ENCODE measurements around the gene LRP11.

Gene LRP11

DNA sequence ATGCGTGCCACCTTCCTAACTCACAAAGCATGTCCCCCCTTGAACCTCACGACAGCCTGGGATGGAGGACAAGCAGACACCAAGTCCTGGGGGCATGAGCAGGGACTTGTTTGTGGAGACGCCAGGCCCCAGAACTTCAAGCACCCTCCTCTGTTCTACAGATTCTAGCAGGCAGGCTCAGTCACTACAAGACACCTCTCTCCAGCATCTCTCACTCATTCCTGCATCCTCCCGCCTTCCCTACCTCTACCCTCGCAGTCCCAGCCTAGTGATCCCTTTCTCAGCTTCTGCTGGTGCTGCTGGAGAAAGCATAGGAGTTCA is 3.7 kb downstream of the LRP11 start:
- H4K20me1 ChIP-seq (ENCODE audit: insufficient read depth): no peaks in the 10 kb centered on the region
- no peaks in the 10 kb centered on the region for H3K36me3 ChIP-seq (ENCODE audit: insufficient read depth)
- no peak overlapping the region for H3K4me3 ChIP-seq (IDR thresholded peaks at IDR 0.05; ENCODE audit: insufficient read depth, low read depth, low read length)
- H3K9ac ChIP-seq: no peak overlapping the region
- no peak overlapping the region for H3K4me2 ChIP-seq
- H3K27ac ChIP-seq: no peak overlapping the region
- peaks cover 7% of the 10 kb centered on the region for H3K4me1 ChIP-seq (ENCODE audit: low read depth, poor library complexity, severe bottlenecking)
- no peak for TF ChIP-seq CTCF (conservative IDR thresholded peaks at IDR 0.05; ENCODE audit: low read depth, low read length)
- no peak overlapping the region for H2AFZ ChIP-seq (ENCODE audit: low read depth)
- no peaks in the 10 kb centered on the region for H3K27me3 ChIP-seq (ENCODE audit: insufficient read depth, low read depth)
- H3K79me2 ChIP-seq (ENCODE audit: insufficient read depth, low read depth): no peaks in the 10 kb centered on the region

DNA sequence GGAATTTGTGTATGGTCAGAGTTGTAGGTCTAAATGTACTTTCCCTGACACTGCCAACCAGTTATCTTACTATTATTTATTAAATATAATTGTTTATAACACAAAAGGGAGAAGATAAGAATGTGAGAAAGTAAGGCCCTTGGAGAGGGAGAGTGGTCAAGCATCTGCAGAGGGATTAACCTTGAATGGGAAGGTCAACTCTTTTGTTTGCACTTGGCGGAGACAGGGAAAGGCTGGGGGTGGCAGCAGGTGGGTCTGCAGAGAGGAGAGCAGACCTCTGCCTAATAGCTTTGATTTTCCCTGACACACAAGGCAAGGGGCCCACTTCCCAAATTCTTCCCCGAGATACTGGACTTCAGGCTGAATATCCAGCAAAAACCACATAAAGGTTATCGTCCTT is 4.2 kb downstream of the LRP11 start:
- H3K27me3 ChIP-seq (ENCODE audit: insufficient read depth, low read depth): no peaks in the 10 kb centered on the region
- H3K36me3 ChIP-seq (ENCODE audit: insufficient read depth): no peaks in the 10 kb centered on the region
- H4K20me1 ChIP-seq (ENCODE audit: insufficient read depth): no peaks in the 10 kb centered on the region
- peaks cover 3% of the 10 kb centered on the region for H3K4me1 ChIP-seq (ENCODE audit: low read depth, poor library complexity, severe bottlenecking)
- no peaks in the 10 kb centered on the region for H3K79me2 ChIP-seq (ENCODE audit: insufficient read depth, low read depth)
- H3K4me3 ChIP-seq (IDR thresholded peaks at IDR 0.05; ENCODE audit: insufficient read depth, low read depth, low read length): no peak overlapping the region
- H3K9ac ChIP-seq: no peak overlapping the region
- no peak overlapping the region for H3K4me2 ChIP-seq
- H3K27ac ChIP-seq: no peak overlapping the region
- no peak for TF ChIP-seq CTCF (conservative IDR thresholded peaks at IDR 0.05; ENCODE audit: low read depth, low read length)
- no peak overlapping the region for H2AFZ ChIP-seq (ENCODE audit: low read depth)

GRCh38 chr6:149859368-149859767 is 4.8 kb downstream of the LRP11 start:
- no peak for TF ChIP-seq CTCF (conservative IDR thresholded peaks at IDR 0.05; ENCODE audit: low read depth, low read length)
- H3K79me2 ChIP-seq (ENCODE audit: insufficient read depth, low read depth): no peaks in the 10 kb centered on the region
- no peaks in the 10 kb centered on the region for H3K36me3 ChIP-seq (ENCODE audit: insufficient read depth)
- no peak overlapping the region for H2AFZ ChIP-seq (ENCODE audit: low read depth)
- no peak overlapping the region for H3K27ac ChIP-seq
- no peak overlapping the region for H3K4me3 ChIP-seq (IDR thresholded peaks at IDR 0.05; ENCODE audit: insufficient read depth, low read depth, low read length)
- no peaks in the 10 kb centered on the region for H3K27me3 ChIP-seq (ENCODE audit: insufficient read depth, low read depth)
- no peak overlapping the region for H3K4me2 ChIP-seq
- H3K9ac ChIP-seq: no peak overlapping the region
- no peaks in the 10 kb centered on the region for H4K20me1 ChIP-seq (ENCODE audit: insufficient read depth)
- H3K4me1 ChIP-seq (ENCODE audit: low read depth, poor library complexity, severe bottlenecking): no peaks in the 10 kb centered on the region

DNA sequence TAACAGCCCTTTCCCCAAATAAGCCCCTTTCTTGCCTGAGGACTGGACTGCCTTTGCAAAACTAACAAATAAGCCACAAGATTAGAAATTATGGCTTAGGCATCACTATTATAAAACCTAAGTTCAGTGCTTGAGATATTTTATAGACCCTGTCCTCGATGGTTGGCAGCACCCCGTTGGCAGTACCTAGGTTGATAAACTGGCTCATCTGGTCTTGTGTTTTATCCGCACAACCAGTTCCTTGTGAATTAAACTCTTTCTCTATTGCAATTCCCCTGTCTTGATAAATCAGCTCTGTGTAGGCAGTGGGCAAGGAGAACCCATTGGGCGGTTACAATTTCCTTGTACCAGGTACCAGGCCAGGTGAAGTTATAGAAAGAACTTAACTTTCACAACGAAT is 6.6 kb downstream of the LRP11 start:
- no peaks in the 10 kb centered on the region for H3K4me1 ChIP-seq (ENCODE audit: low read depth, poor library complexity, severe bottlenecking)
- no peak overlapping the region for H2AFZ ChIP-seq (ENCODE audit: low read depth)
- no peak for TF ChIP-seq CTCF (conservative IDR thresholded peaks at IDR 0.05; ENCODE audit: low read depth, low read length)
- no peaks in the 10 kb centered on the region for H3K36me3 ChIP-seq (ENCODE audit: insufficient read depth)
- no peak overlapping the region for H3K4me2 ChIP-seq
- no peak overlapping the region for H3K4me3 ChIP-seq (IDR thresholded peaks at IDR 0.05; ENCODE audit: insufficient read depth, low read depth, low read length)
- H3K27me3 ChIP-seq (ENCODE audit: insufficient read depth, low read depth): no peaks in the 10 kb centered on the region
- no peaks in the 10 kb centered on the region for H4K20me1 ChIP-seq (ENCODE audit: insufficient read depth)
- no peak overlapping the region for H3K27ac ChIP-seq
- no peak overlapping the region for H3K9ac ChIP-seq
- no peaks in the 10 kb centered on the region for H3K79me2 ChIP-seq (ENCODE audit: insufficient read depth, low read depth)

All from KMS-11 (cell line).